Muscle of leg (tissue), 11 donors: ENCODE measurements around the gene USP12. TPM values are rescaled to one million over a fixed set of nuclear protein-coding genes. Genes with fewer than 3 reads are reported as not detected.
"Not testable (repeated sequence)": the region's sequence is repeated elsewhere in the genome, so short reads cannot be mapped to it uniquely, and the experiment has no call there.

Experiments
- DNase-seq: peaks from one replicate; pipeline ENCODE4 v3.0.0; 2013
- H3K27ac ChIP-seq: one replicate; pipeline ENCODE4 v1.5.1; 2013; ENCODE audit warnings: mild to moderate bottlenecking, low read length, control low read depth
- H3K27me3 ChIP-seq: one replicate; pipeline ENCODE4 v1.6.1; 2013; ENCODE audit warnings: low read length; ENCODE audit not compliant: control insufficient read depth, insufficient read depth
- H3K36me3 ChIP-seq: one replicate; pipeline ENCODE4 v1.6.1; 2013; ENCODE audit warnings: low read length; ENCODE audit not compliant: control insufficient read depth, insufficient read depth
- H3K4me1 ChIP-seq: one replicate; pipeline ENCODE4 v1.6.1; 2013; ENCODE audit warnings: low read length; ENCODE audit not compliant: control insufficient read depth, insufficient read depth
- H3K4me3 ChIP-seq: one replicate; pipeline ENCODE4 v1.5.1; 2013; ENCODE audit warnings: low read length, control low read depth
- H3K9me3 ChIP-seq: replicated peaks from 2 replicates; pipeline ENCODE4 v1.6.1; 2013; ENCODE audit warnings: low read depth, low read length; ENCODE audit not compliant: control insufficient read depth
- WGBS: methylation state at CpG from one replicate; pipeline ENCODE4 v1.1.5; 2013; ENCODE audit warnings: missing lambda C conversion rate; ENCODE audit not compliant: insufficient coverage; 5-methylcytosine and 5-hydroxymethylcytosine counted together
- polyA plus RNA-seq, 8 donors: library from polyadenylated mRNA; unstranded; fragments of 120-200 nt; gene quantifications; one replicate each; pipeline versions ENCODE4 v1.2.1 to v1.2.3, GENCODE V29; 2013; ENCODE audit warnings: inconsistent platforms in 1 of 8, low replicate concordance in 1 of 8; ENCODE audit not compliant: insufficient read length in 8 of 8, insufficient read depth in 1 of 8
- total RNA-seq: library from RNA; stranded (reverse); fragments of 120-200 nt; gene quantifications from one replicate; pipeline ENCODE4 v1.2.4, GENCODE V29; 2013

Gene USP12
- total and polyA plus RNA-seq, 9 donors, result 17.6 to 24.4 (median 20.9) TPM

- DNase-seq, result no peak
- Histone ChIP-seq H3K36me3 (peaks cover 23% of the 10 kb centered on the region), H3K27ac (no peak overlapping the region), H3K4me3 (no peak overlapping the region), H3K27me3 (no peaks in the 10 kb centered on the region), H3K9me3 (no peaks in the 10 kb centered on the region), H3K4me1 (no peaks in the 10 kb centered on the region)
- WGBS, result no CpG with 5 or more reads among the region's 4 CpGs
These were observed 88.4 kb downstream of the USP12 start for GRCh38 chr13:27083183-27083582.

- Histone ChIP-seq H3K4me1 (no peaks in the 10 kb centered on the region), H3K9me3 (no peaks in the 10 kb centered on the region), H3K27ac (no peak overlapping the region), H3K4me3 (no peak overlapping the region), H3K36me3 (peaks cover 20% of the 10 kb centered on the region), H3K27me3 (no peaks in the 10 kb centered on the region)
- no CpG with 5 or more reads among the region's 4 CpGs for WGBS
- no peak for DNase-seq
These were observed 89.5 kb downstream of the USP12 start for GRCh38 chr13:27081893-27082679.

GRCh38 chr13:27080018-27080948 lies 91.3 kb downstream of the USP12 start:
- Histone ChIP-seq H3K4me3 (no peak overlapping the region), H3K9me3 (no peaks in the 10 kb centered on the region), H3K27ac (no peak overlapping the region), H3K27me3 (no peaks in the 10 kb centered on the region), H3K4me1 (no peaks in the 10 kb centered on the region), H3K36me3 (peaks cover 12% of the 10 kb centered on the region)
- no peak for DNase-seq
- 82% methylated on average over 2 of the region's 6 CpGs for WGBS

- Histone ChIP-seq H3K9me3 (no peaks in the 10 kb centered on the region), H3K4me1 (no peaks in the 10 kb centered on the region), H3K36me3 (peaks cover 12% of the 10 kb centered on the region), H3K4me3 (no peak overlapping the region), H3K27ac (no peak overlapping the region), H3K27me3 (no peaks in the 10 kb centered on the region)
- no peak for DNase-seq
- WGBS, result no CpG with 5 or more reads among the region's 3 CpGs
These were observed 92.1 kb downstream of the USP12 start for GRCh38 chr13:27079421-27079958.

- Histone ChIP-seq H3K4me3 (no peak overlapping the region), H3K4me1 (no peaks in the 10 kb centered on the region), H3K27ac (no peak overlapping the region), H3K9me3 (no peaks in the 10 kb centered on the region), H3K27me3 (no peaks in the 10 kb centered on the region), H3K36me3 (peaks cover 8% of the 10 kb centered on the region)
- peak; percentile 28 for DNase-seq
- WGBS, result no CpG with 5 or more reads among the region's 1 CpG
These were observed 94.2 kb downstream of the USP12 start for GRCh38 chr13:27077451-27077850.

- no peaks in the 10 kb centered on the region for H3K9me3 ChIP-seq
- H3K36me3 ChIP-seq, result peaks cover 3% of the 10 kb centered on the region
- H3K27ac ChIP-seq, result no peak overlapping the region
- H3K27me3 ChIP-seq, result no peaks in the 10 kb centered on the region
- DNase-seq, result no peak
- H3K4me3 ChIP-seq, result no peak overlapping the region
- no peaks in the 10 kb centered on the region for H3K4me1 ChIP-seq
These were observed 95.2 kb downstream of the USP12 start for GRCh38 chr13:27076421-27076820.

- H3K9me3 ChIP-seq, result no peaks in the 10 kb centered on the region
- no peak for DNase-seq
- no peak overlapping the region for H3K27ac ChIP-seq
- WGBS, result 83% methylated on average over 1 of the region's 1 CpG
- H3K36me3 ChIP-seq, result peaks cover 2% of the 10 kb centered on the region
- no peak overlapping the region for H3K4me3 ChIP-seq
- no peaks in the 10 kb centered on the region for H3K27me3 ChIP-seq
- no peaks in the 10 kb centered on the region for H3K4me1 ChIP-seq
These were observed 98.4 kb downstream of the USP12 start for GRCh38 chr13:27073186-27073585.

- no CpG with 5 or more reads among the region's 1 CpG for WGBS
- not testable (repeated sequence) for H3K4me1 ChIP-seq, H3K4me3 ChIP-seq, DNase-seq, H3K36me3 ChIP-seq, H3K27me3 ChIP-seq, H3K9me3 ChIP-seq, H3K27ac ChIP-seq
These were observed 105.5 kb downstream of the USP12 start for GRCh38 chr13:27066123-27066522.

GRCh38 chr13:27065582-27065981 lies 106.0 kb downstream of the USP12 start:
- no peaks in the 10 kb centered on the region for H3K9me3 ChIP-seq
- no peaks in the 10 kb centered on the region for H3K4me1 ChIP-seq
- no peak for DNase-seq
- no peaks in the 10 kb centered on the region for H3K27me3 ChIP-seq
- no peak overlapping the region for H3K4me3 ChIP-seq
- peaks cover 7% of the 10 kb centered on the region for H3K36me3 ChIP-seq
- H3K27ac ChIP-seq, result no peak overlapping the region

GRCh38 chr13:27064252-27064995 lies 107.2 kb downstream of the USP12 start:
- no peak overlapping the region for H3K27ac ChIP-seq
- 100% methylated on average over 2 of the region's 9 CpGs for WGBS
- DNase-seq, result no peak
- H3K9me3 ChIP-seq, result no peaks in the 10 kb centered on the region
- peaks cover 5% of the 10 kb centered on the region for H3K36me3 ChIP-seq
- H3K27me3 ChIP-seq, result no peaks in the 10 kb centered on the region
- H3K4me3 ChIP-seq, result no peak overlapping the region
- no peaks in the 10 kb centered on the region for H3K4me1 ChIP-seq
